Gastroesophageal sphincter (tissue), 4 donors: ENCODE data around the gene CHODL. TPM values are rescaled to one million over a fixed set of nuclear protein-coding genes. Genes with fewer than 3 reads are reported as not detected.

Experiments
- total RNA-seq, 4 donors: library from RNA; depleted of rRNA; stranded (reverse); fragments of >200 nt; gene quantifications; one replicate each; pipeline ENCODE4 v1.1.0, GENCODE V29; 2016

The CHODL gene
- total RNA-seq, 4 donors from 2014 or later, result 0.62 to 3.5 (median 2.1) TPM

Other genes starting within 250 kb of the CHODL start
- not detected for gene TMPRSS15, start 159.0 kb downstream of the CHODL start, total RNA-seq